Small intestine (tissue), 7 donors: ENCODE data around the gene APBB2. TPM values are rescaled to one million over a fixed set of nuclear protein-coding genes. Genes with fewer than 3 reads are reported as not detected.

Experiments used
- DNase-seq, 2 donors: peaks; one replicate each; pipeline versions ENCODE4 v3.0.0 to v3.0.0-alpha.2; 2013
- FAIRE-seq: peaks from 2 replicates; lab custom pipeline; 2012; peaks lifted over from hg19 to GRCh38; lab: Jason Lieb, UNC
- H3K27ac ChIP-seq, 3 donors: one replicate each; pipeline ENCODE4 v1.5.1; 2013; ENCODE audit warnings: low read length in 2 of 3, mild to moderate bottlenecking in 2 of 3, control low read depth in 1 of 3, inconsistent platforms in 1 of 3, low read depth in 1 of 3, moderate library complexity in 1 of 3
- H3K27me3 ChIP-seq, 3 donors: one replicate each; pipeline ENCODE4 v1.6.1; 2013; ENCODE audit warnings: low read length in 3 of 3, inconsistent platforms in 1 of 3; ENCODE audit not compliant: control insufficient read depth in 3 of 3, insufficient read depth in 3 of 3
- H3K36me3 ChIP-seq, 3 donors: one replicate each; pipeline ENCODE4 v1.6.1; 2013; ENCODE audit warnings: low read length in 3 of 3, inconsistent platforms in 1 of 3, low read depth in 1 of 3, mild to moderate bottlenecking in 1 of 3, moderate library complexity in 1 of 3; ENCODE audit not compliant: control insufficient read depth in 3 of 3, insufficient read depth in 2 of 3
- H3K4me1 ChIP-seq, 3 donors: one replicate each; pipeline ENCODE4 v1.6.1; 2013; ENCODE audit warnings: low read length in 2 of 3, inconsistent platforms in 1 of 3, low read depth in 1 of 3, mild to moderate bottlenecking in 1 of 3, moderate library complexity in 1 of 3; ENCODE audit not compliant: control insufficient read depth in 3 of 3, insufficient read depth in 2 of 3
- H3K4me3 ChIP-seq, 3 donors: one replicate each; pipeline ENCODE4 v1.5.1; 2013; ENCODE audit warnings: low read length in 3 of 3, control low read depth in 1 of 3, inconsistent platforms in 1 of 3, low read depth in 1 of 3, mild to moderate bottlenecking in 1 of 3, moderate library complexity in 1 of 3
- H3K9me3 ChIP-seq, 2 donors: one replicate each; pipeline ENCODE4 v1.6.1; 2013; ENCODE audit warnings: low read depth in 1 of 2, low read length in 1 of 2; ENCODE audit not compliant: control insufficient read depth in 2 of 2, insufficient read depth in 1 of 2
- WGBS, 3 donors: extraction: QIAGEN DNeasy Blood & Tissue Kit; methylation state at CpG; one replicate each; pipeline ENCODE4 v1.1.7; 2013; 5-methylcytosine and 5-hydroxymethylcytosine counted together
- polyA plus RNA-seq, 4 donors: library from polyadenylated mRNA; stranded (reverse) in 3 of 4; unstranded in 1 of 4; fragments of 200-250 nt in 3 of 4; fragments of 120-200 nt in 1 of 4; gene quantifications; one replicate each; pipeline versions ENCODE4 v1.2.1 to v1.2.3, GENCODE V29; 2013
- donor health status: healthy with polysubstance abuse.
- donor health status: control.
- donor health status: control.
- donor health status: Bipolar disorder and iron deficiency.
- donor health status: healthy.

APBB2 gene
- polyA plus RNA-seq, 4 donors = 4.5 to 19.8 (median 8.9) TPM

DNA sequence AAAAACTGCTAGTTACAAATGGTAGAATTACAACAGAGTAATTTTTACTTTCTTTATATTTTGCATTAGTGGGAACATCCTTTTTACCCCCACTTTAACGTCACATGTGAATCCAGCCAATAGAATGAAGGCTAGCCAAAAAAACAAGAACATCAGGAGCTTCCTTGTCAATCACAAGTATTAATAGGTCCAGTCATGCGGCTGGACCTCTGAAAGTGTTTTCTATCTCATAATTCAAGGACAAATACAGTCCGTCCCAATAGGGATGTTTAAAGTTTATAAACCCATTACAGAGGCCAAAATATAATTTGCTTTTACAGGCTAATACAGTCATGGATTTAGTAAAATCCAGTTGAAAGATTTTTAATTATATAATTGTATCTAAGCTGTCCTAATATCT lies 110.7 kb downstream of the APBB2 start:
- no peak overlapping the region for H3K27ac ChIP-seq
- FAIRE-seq = no peak
- no peaks in the 10 kb centered on the region for H3K27me3 ChIP-seq
- no peak for DNase-seq
- H3K4me3 ChIP-seq = no peak overlapping the region
- WGBS, 3 donors = 83 to 94% (median 91%) methylated on average over 3 of the region's 3 CpGs
- H3K9me3 ChIP-seq = no peaks in the 10 kb centered on the region
- no peaks in the 10 kb centered on the region for H3K36me3 ChIP-seq
- H3K4me1 ChIP-seq = no peaks in the 10 kb centered on the region

DNA sequence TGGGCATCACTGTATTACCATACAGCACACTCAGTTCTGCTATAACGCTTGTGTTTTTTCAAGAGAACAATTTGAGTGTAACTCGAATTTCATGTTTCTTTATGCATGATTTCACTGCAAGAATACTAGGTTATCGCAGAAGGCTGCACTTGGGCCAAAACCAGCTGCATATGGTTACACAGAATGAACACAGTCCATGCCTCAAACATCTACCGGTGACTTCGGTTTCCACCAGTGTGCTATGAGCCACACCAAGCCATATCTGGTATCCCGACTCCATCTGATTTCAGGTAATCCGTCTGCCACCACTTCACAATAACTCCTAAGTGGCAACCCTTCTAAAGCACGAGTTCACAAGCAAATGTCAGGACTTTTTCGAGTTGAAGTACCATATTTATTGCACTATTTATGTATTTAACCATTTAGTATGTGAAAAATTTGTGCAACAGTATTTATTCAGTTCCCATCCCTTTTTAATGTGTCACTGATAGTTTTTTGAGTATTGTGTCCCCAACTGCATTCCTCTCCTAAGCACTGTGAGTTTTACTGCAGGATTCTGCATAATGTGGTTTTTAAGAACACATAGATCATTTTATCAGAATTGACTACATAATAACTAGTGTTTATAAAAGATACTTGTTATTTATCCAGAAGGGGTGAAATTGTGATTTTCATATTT lies 111.8 kb downstream of the APBB2 start:
- H3K9me3 ChIP-seq = no peaks in the 10 kb centered on the region
- no peak for FAIRE-seq
- WGBS, 3 donors = 83 to 87% (median 84%) methylated on average over 9 of the region's 9 CpGs
- H3K4me1 ChIP-seq = no peaks in the 10 kb centered on the region
- no peak for DNase-seq
- H3K36me3 ChIP-seq = no peaks in the 10 kb centered on the region
- H3K27me3 ChIP-seq = no peaks in the 10 kb centered on the region
- H3K4me3 ChIP-seq = no peak overlapping the region
- no peak overlapping the region for H3K27ac ChIP-seq

DNA sequence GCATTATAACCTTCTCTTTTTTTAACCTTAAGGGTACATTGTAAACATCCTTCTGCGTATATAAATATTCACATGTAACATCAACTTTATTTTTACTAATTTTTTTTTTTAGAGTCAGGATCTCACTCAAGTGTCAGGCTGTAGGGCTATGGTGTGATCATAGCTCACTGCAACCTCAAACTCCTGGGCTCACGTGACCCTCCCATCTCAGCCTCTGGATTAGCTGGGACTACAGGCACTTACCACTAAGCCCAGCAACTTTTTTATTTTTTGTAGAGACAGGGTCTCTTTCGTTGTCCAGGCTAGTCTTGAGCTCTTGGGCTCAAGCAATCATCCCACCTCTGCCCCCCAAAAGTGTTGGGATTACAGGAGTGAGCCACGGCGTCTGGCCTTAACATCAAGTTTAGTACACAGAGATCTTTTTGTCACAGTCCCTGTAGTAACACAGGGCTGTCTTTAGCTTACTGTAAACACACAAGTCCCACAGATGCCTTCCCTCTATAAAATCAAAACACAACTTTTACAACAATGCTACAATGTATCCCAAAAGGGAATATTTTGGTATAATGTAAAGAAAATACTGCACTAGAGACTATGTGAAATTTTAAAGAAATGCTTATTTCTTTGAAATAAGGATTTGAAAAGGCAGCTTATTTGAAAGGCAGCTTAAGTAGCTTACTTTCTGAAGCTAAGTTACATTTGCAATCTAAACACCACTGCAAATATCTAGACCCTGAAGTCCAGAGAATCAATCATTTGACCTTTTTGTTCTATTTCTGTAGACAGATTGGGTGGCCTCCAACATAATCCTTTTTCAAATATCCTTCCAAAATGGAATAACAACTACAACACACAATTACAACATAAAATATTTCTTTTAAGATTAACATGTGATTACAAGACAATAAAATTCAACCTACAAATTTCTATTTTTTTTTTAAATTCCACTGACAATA lies 116.0 kb downstream of the APBB2 start:
- Histone ChIP-seq H3K27me3 (no peaks in the 10 kb centered on the region), H3K9me3 (no peaks in the 10 kb centered on the region), H3K36me3 (no peaks in the 10 kb centered on the region), H3K4me3 (no peak overlapping the region), H3K27ac (no peak overlapping the region), H3K4me1 (no peaks in the 10 kb centered on the region)
- FAIRE-seq = peak; percentile 15
- no peak for DNase-seq
- 71 to 84% (median 81%) methylated on average over 5 of the region's 5 CpGs for WGBS, 3 donors

DNA sequence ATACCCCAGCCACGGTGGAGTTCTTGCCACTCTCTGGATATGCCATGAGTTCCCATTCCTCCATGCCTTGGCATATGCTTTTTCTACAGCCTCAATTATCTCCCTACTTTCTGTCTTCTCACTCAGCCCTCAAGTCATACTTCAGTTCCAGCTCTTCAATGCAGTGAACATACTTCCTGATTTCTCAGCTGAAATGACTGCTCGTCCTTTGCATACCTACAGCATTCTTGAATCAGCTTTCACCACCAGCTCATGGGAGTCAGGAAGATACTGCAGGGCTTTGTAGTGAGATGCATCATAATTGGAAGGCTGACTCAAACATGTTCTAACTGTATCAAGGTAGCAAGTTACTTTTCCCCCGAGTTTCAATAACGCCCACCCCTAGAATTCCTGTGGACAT lies 118.4 kb downstream of the APBB2 start:
- Histone ChIP-seq H3K27me3 (no peaks in the 10 kb centered on the region), H3K4me3 (no peak overlapping the region), H3K9me3 (no peaks in the 10 kb centered on the region), H3K4me1 (no peaks in the 10 kb centered on the region), H3K27ac (no peak overlapping the region), H3K36me3 (no peaks in the 10 kb centered on the region)
- no peak for FAIRE-seq
- 87 to 90% (median 89%) methylated on average over 4 of the region's 4 CpGs for WGBS, 3 donors
- DNase-seq = no peak

DNA sequence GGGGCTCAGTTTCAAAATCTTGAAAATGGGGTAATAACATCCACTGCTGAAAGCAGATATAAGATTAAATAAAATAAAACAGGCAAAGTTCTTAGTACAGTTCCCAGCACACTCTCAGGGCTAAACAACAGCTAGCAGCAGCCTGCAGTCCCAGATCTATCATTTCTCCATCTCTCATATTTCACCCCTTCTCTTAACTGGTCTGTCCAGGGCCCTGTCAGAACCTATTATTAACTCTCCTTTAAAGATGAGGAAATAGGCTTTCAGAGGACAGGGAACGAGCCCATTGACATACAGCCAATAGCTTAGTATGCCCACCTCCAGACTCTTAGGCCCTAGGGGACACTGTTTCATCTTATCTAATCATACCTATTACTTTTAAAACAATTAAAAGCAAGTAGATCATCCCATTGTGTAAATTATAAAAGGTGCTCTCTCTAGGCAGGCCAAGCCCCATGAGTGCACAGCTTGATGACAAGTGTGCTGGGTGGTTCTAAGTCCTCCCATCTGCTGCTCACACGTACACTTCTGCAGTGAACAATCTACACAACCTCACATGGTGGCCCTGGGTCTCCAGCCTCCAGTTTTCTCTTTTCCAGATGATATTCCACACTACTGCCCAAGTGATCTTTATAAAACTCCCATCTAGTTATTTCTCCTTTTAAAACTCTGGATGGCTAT lies 119.0 kb downstream of the APBB2 start:
- DNase-seq (no peak), FAIRE-seq (no peak)
- Histone ChIP-seq H3K36me3 (no peaks in the 10 kb centered on the region), H3K27me3 (no peaks in the 10 kb centered on the region), H3K9me3 (no peaks in the 10 kb centered on the region), H3K27ac (no peak overlapping the region), H3K4me3 (no peak overlapping the region), H3K4me1 (no peaks in the 10 kb centered on the region)
- WGBS, 3 donors = 78 to 89% (median 79%) methylated on average over 2 of the region's 2 CpGs

DNA sequence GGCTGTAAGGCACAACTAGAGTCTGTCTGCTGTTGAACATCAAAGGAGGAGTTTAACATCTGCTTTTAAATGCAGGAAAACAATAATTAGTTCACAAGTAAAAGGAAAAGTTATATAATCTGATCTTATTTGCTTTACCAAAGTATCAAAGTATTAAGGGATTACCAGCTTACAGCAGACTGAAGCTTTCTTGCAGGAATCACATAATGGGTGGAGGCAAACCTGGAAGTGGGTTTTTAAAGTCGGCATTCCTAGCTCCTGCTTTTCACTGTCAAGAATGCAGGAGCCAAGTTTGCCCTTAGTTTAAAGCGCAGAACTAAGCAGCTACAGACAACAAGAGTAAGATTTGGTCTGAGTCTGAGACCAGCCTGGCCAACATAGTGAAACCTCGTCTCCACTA lies 122.2 kb downstream of the APBB2 start:
- no peak for FAIRE-seq
- Histone ChIP-seq H3K4me1 (no peaks in the 10 kb centered on the region), H3K36me3 (peaks cover 0 to 3% (median 0%) of the 10 kb centered on the region in 3 donors), H3K27ac (no peak overlapping the region), H3K4me3 (no peak overlapping the region), H3K27me3 (no peaks in the 10 kb centered on the region), H3K9me3 (peaks cover 0 to 7% of the 10 kb centered on the region in 2 donors)
- no peak for DNase-seq
- WGBS, 3 donors = 79 to 85% (median 79%) methylated on average over 3 of the region's 3 CpGs

DNA sequence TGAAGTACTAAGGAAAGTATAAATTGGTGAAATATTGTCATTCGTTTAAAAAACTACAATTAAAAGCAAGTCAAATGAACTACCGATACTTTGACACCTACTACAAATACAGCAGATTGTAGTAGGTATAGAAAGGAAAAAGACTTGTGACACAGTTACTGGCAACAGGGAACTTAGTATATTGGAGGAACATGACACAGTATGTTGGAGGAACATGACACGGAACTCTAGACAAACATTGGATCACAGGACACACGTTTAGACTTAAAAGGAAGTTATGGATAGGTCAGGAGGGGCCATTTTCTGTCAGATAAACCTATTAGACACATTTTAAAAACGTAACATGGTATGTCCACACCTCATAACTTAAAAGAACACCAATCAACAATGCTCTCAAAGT lies 132.5 kb downstream of the APBB2 start:
- no peak overlapping the region for H3K27ac ChIP-seq
- WGBS, 3 donors = 79 to 94% (median 80%) methylated on average over 5 of the region's 5 CpGs
- FAIRE-seq = no peak
- H3K36me3 ChIP-seq = no peaks in the 10 kb centered on the region
- no peak for DNase-seq
- H3K27me3 ChIP-seq = no peaks in the 10 kb centered on the region
- H3K4me3 ChIP-seq = no peak overlapping the region
- H3K4me1 ChIP-seq = no peaks in the 10 kb centered on the region
- peaks cover 0 to 2% of the 10 kb centered on the region in 2 donors for H3K9me3 ChIP-seq

DNA sequence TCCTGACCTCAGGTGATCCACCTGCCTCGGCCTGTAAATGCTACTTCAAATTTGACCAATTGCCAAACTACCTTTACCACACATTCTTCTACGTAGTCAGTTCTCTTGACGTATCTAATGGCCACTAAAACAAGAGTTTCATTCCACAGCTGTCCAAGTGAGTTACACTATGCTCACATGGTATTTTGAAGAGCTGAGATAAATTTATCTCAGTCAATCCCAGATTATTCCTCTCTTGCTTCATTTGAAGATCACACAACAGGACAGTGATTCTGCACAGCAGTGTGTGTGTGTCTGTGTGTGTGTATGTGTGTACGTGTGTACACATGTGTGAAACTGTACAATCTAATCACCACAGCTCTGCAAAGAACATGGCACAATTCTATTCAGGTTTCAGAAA lies 133.4 kb downstream of the APBB2 start:
- whole genome bisulfite sequencing, 3 donors = 87 to 91% (median 87%) methylated on average over 4 of the region's 4 CpGs
- H3K4me1 ChIP-seq = no peaks in the 10 kb centered on the region
- no peaks in the 10 kb centered on the region for H3K9me3 ChIP-seq
- H3K27ac ChIP-seq = no peak overlapping the region
- no peaks in the 10 kb centered on the region for H3K36me3 ChIP-seq
- no peak for DNase-seq
- H3K4me3 ChIP-seq = no peak overlapping the region
- FAIRE-seq = no peak
- H3K27me3 ChIP-seq = no peaks in the 10 kb centered on the region
